HT1080 (cell line): ENCODE data around the gene PSME1. TPM values are rescaled to one million over a fixed set of nuclear protein-coding genes. Genes with fewer than 3 reads are reported as not detected.

Experiments used
- DNase-seq: peaks from one replicate; pipeline ENCODE4 v3.0.0-alpha.2; 2015; ENCODE audit warnings: low read depth
- polyA plus RNA-seq, 2 experiments: library from polyadenylated mRNA; depleted of rRNA; stranded (reverse); fragments of >200 nt; gene quantifications; 2 replicates each; pipeline ENCODE4 v1.2.3, GENCODE V29; 2015
- total RNA-seq: library from RNA; depleted of rRNA; stranded (reverse); fragments of >200 nt; shearing (Covaris generic); gene quantifications from 2 replicates; pipeline ENCODE4 v1.2.3, GENCODE V29; 2014; rRNA removed

Gene PSME1
- 130 and 149 TPM in 2 replicates for total RNA-seq
- 156 and 168 TPM in 2 replicates for polyA plus RNA-seq (2015; cell fraction: cytosol; rRNA removed)
- polyA plus RNA-seq (2015; cell fraction: nucleus; rRNA removed): 135 and 142 TPM in 2 replicates

DNA sequence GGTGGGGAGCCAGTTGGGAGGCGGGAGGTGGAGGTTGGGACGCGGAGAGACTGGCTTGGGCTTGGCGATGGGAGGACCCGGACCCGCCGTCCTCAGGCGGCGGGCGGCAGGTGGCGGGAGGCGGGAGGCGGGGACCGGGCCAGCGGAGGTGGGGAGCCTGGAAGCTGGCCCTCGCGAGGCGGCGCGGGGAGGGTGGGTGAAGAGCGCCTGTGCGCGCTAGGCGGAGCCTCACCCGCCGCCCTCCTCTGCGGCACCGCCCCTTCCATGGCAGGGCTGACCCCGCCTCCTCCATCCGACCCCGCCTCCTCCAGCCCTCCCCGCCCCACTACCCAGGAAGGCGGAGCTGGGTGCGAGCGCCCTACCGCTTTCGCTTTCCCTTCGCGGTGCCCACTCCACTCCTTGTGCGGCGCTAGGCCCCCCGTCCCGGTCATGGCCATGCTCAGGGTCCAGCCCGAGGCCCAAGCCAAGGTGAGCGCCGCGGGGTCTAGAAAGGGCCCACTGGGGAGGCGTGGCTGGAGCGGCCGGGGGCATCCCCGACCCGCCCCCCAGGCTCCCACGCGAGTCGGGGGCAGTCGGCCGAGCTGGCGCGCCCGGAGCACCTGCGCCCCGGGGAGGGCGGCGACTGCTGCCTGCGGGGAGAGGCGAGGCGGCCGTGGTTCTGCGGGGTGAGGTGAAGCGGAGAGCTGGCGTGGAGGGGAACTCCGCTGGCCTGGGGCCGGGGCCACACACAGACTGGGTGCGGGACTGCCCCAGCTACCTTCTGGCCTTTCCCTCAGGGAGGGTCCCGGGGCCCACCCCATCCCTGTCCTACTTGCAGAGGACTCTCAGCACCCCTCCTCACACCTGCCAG, at the start of gene PSME1:
Gene PSME1, plus strand, starts transcription at position 361 of the 850 bp plus-strand sequence. Its CDS starts 69 bp downstream, at position 430.
- peak; percentile 77 for DNase-seq

DNA sequence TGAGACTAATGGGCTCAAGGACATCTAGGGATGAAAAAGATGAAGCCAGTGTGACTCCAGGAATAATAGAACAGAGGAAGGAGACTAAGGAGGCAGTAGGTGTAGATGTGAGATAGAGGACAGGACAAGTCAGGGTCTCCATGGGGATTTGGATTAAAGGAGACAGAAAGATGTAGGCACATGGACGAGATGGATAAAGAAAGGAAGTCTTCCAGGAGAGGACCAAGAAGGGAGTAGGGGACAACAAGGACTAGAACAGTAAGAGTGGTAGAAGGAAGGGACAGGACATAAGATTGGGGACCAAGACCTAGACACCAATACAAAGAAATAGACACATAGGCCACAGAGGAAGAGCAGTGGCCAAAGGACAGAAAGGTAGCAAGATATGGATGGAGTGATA, 49.0 kb upstream of the PSME1 start:
- no peak for DNase-seq

DNA sequence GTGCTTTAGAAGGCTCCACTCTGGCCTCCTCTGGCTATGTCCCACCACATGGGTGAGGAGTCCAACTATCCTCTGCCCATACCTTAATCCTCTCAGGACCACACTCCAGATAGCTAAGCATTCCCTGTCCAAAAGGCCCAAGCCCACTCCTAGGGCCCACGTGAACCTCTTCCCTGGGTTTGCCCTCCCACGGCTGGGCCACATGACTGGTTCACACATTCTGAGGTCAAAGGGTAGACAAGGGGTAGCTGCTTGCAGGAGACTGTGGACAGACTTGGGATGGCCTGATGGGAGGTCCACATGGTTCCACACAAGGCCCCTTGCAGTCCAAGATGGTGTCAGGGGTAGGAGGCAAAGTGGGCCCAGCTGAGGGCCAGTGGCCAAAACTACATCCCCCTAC, 47.9 kb upstream of the PSME1 start:
- DNase-seq: no peak

DNA sequence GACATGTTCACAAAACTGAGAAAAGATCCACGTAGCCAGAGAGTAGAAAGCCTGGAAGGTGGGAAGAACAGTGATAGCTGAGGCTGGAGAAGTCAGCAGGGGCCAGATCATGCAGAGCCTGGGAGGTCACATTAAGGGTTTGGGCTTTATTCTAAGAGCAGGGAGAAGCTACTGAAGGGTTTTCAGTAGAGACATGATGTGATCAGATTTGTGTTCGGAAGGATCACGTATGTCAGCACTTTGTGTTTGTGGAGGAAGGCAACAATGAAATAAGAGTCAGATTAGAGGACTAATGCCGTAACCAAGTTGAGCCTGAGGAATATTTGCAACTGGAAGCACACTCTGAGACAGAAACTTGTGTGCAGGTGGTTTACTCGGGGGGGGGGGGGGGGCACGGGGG, 46.1 kb upstream of the PSME1 start:
- DNase-seq: no peak

DNA sequence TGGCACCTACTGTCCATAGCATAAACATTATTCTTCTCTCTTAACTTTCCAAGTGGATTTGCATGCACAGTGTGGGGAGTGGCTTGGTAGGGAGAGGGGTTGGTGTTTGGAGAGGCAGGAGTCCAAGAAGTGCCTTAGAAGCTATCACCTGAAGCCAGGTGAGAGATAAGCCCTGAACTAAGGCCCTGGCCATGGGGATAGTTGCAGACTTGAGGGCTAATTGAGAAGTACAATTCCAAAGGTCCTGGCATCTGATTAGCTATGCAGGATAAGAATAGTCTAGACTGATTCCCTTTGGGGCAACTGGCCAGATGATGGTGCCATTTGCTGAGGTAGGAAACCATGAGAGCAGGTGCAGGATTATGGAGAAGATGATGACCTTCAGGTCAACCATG, 43.9 kb upstream of the PSME1 start:
- DNase-seq: no peak

DNA sequence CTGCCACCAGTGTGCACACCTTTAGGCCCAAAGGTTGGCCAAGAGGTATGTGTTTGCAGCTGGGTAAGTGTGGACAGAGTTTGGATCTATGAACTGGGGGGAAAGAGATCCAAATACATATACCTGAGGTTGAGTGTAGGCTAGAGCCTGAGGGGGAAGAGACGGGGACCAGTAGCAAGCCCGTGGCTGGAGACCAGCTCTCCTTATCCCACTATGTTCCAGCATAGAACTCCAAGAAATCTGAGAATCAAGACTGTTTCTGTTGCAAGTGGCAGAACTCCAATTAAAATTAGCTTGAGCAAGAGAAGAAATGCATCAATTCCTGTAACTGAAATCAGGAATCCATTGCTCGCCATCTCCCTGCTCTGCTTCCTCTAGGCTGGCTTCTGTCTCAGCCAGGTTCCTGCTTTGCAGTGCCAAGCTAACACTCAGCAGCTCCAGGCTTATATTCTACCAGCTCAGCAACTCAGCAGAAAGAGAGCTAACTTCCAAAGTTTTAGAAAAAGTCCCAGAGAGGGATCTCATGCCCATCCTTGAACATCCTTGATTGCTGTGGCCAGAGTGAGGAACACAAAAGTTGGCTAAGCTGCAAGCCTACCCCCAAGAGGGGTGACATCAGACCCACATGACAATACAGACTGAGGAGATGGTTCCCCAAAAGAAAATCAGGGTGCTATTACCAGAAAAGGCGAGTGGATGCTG, 43.3 kb upstream of the PSME1 start:
- no peak for DNase-seq

DNA sequence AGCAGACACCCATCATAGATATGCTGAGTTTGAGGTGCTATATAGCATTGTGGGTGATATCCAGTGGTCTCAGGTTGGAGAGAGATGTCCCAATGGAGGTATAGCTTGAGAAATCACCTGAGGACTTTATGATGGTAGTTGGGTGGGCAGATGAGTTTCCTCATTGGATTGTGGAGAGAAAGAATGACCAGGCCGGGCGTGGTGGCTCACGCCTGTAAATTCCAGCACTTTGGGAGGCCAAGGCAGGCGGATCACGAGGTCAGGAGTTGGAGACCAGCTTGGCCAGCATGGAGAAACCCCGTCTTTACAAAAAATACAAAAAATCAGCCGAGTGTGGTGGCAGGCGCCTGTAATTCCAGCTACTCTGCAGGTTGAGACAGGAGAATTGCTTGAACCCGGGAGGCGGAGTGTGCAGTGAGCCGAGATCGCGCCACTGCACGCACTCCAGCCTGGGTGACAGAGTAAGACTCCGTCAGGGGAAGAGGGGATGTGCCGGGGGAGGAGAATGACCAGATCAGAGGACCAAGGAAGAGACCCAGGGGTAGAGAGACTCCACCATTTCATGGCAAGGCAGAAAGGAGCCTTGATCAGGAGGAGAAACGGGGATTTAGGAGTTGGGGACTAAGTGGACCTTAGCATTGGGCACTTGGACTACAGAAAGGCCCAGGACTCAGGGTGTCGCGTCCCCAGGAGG, 42.6 kb upstream of the PSME1 start:
- DNase-seq: no peak

DNA sequence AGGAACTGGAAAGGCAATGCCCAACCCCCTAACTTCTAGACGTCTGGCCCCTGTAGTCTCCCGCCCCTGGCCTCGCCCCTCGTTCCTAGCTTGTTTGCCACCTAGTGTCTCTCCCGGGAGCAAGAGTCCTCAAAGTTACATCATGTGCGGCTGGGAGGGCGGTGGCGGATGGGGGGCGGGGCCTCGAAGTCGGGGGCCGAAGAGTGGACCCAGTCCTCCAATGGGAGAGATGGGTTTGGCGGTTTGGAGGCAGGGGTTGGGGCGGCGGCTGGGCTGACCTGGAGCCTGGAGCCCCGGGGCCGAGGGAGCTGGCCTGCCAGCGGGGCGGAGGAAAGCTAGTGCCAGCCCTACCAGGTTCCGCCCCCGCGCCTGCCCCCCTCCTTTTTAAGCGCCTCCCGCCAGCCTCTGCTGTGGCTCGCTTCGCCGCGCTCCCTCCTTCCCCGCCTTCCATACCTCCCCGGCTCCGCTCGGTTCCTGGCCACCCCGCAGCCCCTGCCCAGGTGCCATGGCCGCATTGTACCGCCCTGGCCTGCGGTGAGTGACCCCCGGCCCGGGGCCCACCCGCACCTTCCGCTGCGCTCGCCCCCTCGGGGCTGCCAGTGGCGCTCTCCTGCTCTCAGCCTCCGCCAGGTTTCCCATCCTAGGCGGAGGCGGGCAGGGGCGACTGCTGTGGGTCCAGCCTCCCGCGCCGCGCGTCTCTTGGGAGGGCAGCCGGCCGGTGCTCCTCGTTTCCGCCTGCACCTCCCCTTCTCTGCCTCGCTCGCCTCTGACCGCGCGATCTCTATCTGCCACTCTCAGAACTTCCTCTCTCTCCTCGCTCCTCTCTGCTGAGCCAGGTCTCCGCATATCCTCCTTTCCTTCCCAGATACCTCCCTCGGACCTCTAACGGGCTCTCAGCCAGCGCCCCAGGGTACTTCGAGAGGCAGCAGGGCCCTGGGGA, 41.8 kb upstream of the PSME1 start, which contains the start of gene PCK2:
Gene PCK2, plus strand, starts transcription at position 411 of the 940 bp plus-strand sequence. Its CDS starts 95 bp downstream, at position 506.
- peak; percentile 91 for DNase-seq

DNA sequence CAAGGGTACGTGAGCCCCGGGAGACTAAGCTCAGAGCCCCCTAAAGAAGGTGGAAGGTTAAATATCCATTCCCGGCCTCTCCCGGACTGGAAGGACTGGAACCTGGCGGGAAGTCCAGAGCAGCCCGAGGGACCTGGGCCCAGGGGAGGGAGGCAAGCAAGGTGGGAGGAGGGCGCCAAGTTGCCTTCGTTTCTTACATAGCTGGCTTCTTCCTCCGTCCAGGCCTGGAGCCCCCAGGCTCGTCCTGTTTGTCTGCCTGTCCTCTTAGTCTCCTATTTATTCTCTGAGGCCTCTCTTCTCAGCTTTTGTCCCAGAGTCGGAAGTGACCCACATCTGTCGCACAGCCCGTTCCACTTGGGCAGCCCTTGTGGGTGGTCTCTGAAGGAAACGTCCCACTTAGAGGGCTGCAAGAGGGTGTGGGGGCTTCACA, 41.1 kb upstream of the PSME1 start:
- DNase-seq: peak; percentile 21

DNA sequence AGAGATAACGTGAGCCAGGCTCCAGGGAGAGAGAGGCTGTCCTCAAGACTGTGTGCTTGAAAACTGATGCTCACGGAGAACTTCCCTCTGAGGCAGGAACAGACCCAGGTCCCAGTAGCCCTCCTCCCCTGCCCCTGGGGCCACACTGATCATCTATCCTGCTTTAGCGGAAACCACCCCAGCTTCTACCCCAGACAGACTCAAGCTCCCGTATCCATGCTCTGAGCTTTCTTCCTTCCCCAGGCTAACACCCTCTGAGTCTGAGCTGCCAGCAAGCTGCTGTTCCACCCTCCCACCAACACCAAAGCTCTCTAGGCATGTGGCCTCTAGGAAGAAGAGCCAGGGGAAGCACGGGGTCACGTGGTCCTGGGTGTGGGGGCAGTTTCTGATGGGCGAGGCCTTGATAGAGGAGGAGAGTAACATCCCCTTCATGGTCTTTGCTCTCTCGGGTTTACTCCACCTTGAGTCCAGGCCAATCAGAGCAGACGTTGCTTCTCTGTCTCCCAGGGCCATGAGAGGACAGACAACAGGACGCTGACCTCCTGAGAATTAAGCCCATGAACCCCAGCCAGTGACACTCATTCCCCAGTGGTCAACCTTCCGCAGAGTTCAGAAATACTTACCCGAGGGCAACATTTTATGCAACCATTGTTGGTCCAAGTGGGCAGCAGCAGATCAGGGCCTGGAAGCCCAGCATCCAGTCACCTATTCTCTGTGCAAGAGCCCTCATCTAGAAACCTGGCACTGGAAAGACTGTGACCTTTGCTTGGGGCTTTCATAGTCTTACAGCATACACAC, 40.5 kb upstream of the PSME1 start:
- peak; percentile 76 for DNase-seq

DNA sequence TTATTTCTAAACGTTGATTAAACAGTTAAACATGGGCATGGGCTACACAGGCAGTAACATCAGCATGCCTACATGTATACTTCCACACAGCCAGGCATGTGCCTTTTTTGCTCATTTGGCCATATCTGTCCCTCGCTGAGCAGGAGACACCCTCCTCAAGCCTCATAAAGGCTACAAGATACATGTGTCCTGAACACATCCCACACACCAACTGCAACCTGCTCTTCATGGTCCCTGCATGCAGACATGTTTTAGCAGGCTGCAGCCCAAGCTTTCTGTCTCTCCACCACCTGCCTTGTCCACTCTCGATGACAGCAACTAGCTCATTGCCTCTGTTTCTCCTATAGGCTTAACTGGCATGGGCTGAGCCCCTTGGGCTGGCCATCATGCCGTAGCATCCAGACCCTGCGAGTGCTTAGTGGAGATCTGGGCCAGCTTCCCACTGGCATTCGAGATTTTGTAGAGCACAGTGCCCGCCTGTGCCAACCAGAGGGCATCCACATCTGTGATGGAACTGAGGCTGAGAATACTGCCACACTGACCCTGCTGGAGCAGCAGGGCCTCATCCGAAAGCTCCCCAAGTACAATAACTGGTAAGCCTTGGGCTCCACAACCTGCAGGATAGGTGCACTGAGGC, 39.3 kb upstream of the PSME1 start:
- DNase-seq: no peak

DNA sequence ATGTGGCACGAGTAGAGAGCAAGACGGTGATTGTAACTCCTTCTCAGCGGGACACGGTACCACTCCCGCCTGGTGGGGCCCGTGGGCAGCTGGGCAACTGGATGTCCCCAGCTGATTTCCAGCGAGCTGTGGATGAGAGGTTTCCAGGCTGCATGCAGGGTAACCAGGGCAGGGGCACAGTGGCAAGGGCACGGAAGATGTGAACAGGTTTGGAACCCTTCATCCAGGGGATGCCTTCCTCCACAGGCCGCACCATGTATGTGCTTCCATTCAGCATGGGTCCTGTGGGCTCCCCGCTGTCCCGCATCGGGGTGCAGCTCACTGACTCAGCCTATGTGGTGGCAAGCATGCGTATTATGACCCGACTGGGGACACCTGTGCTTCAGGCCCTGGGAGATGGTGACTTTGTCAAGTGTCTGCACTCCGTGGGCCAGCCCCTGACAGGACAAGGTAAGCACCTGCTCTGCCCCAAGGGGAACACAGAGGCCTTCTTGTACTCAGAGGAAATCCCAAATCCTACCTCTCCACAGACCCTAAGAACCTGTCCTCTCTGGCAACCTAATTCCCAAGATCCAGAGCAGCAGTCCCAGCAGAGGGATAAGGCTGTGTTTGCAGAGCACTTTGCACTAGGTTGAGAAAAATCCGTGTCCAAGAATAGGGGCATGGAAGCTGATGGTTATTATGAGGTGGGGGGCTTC, 37.6 kb upstream of the PSME1 start:
- no peak for DNase-seq

DNA sequence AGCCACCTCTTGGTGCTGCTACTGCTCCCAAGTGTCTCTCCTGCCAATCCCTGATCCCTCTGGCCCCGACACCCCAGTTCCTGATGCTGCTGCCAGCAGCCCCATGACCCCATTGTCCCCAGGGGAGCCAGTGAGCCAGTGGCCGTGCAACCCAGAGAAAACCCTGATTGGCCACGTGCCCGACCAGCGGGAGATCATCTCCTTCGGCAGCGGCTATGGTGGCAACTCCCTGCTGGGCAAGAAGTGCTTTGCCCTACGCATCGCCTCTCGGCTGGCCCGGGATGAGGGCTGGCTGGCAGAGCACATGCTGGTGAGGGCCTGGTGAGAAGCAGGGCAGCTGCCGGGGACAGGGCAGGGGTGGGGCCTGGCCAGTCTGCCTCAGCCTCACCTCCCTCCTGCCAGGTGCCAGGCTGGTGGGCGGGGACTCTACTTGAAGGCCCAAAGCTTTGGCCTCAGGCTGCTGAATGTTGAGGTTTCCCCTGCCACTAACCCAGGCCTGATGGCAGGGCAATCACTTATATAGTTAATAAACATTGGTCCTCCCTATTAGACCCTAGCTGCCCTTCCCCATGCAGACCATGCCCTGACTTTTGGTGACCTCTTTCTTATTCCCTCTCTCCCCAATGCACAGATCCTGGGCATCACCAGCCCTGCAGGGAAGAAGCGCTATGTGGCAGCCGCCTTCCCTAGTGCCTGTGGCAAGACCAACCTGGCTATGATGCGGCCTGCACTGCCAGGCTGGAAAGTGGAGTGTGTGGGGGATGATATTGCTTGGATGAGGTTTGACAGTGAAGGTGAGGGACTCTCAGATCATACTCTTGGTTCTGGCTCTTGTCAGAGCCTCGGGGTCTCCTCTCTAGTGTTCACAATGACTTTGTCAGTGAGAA, 36.8 kb upstream of the PSME1 start:
- DNase-seq: no peak

DNA sequence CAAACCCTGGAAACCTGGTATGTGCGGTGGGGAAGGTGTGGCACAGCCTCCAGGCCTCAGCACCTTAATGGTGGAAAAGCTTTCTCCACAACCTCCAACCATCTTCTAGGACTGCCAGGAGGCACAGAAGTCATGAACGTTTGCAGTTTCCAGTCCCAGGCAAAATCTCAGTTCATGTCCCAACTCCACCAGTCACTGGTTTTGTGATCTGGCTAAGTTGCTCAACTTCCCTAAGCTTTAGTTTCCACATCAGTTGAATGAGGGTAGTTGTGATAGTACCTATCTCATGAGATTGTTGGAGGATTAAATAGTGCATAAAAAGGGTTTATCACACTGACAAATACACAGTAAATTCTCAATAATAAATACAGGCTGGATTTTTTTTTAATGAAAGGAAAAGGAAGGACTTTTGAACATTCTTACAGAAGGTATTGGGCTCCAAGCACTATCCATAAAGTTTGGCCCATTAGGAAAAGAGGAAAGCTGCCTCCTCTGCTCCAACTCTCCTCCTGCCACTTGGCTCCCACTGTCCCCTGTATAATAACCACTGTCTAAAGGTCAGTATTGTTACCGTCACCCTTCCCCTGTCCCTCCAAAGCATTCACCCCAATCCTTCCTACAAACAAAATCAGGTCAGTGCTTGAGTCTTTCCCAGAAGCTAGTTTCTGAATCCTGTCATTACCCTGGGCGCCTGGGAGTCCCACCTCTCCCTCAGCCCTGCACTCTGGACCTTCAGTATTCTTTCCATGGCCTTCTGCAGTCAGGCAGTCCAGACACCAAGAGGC, 35.6 kb upstream of the PSME1 start:
- no peak for DNase-seq

DNA sequence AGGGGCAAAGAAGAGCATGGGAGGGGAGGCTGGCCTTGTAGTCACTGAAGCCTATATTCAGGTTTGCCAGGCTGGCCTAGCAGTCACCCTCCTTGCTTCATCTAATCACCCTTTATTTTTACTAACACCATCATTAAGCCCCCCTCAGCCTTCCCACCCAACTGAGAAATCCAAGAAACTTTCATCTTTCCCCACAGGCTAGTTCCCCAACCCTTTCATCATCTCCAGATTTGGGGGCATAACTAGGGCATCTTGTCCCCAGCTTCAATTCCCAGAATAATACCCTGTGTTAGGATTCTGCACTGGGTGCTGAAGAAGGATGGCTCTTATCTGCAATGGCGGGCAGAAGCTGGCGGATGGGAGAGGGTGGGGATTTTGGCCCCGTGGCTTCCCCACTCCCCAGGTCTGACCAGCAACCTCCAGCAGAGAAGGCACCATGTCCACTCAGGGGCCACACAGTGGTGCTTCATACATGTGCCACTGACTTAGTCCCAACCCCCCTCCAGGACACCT, 35.0 kb upstream of the PSME1 start:
- DNase-seq: no peak

DNA sequence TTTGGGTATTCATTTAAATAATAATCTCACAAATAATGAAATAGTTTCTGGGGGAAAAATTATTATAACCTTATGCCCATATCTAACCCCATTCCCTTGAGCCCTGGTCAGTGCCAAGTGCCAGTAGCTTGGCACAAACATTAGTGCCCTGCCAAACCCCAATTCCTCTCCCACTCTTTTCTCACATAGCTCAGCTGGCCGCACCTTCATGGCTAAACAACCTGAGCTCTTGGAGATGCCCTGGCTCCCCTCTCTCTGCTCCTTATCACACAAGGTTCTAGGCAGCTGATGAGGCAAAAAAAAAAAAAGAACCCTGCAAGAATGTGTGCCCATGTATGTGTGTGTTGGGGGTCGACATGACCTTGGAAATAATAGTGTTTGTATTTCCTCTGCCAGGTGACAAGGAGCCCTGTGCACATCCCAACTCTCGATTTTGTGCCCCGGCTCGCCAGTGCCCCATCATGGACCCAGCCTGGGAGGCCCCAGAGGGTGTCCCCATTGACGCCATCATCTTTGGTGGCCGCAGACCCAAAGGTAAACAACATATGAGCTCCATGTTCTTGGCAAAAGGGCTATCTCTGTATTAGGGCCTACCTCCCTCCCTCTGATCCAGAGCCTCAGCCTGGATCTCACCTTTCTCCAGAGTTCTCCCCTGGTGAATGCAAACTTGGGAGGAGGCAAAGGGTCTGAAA, 33.5 kb upstream of the PSME1 start:
- DNase-seq: no peak
